NCI-H1105 (cell line): ENCODE measurements around the gene SMIM27.

ENCODE experiments used
- DNase-seq: peaks from one replicate; lab custom pipeline; 2025; lab: John Stamatoyannopoulos, UW

SMIM27 gene

GRCh38 chr9:32554591-32554990 lies 2.5 kb downstream of the SMIM27 start:
- no peak for DNase-seq

GRCh38 chr9:32558408-32558934 lies 6.3 kb downstream of the SMIM27 start:
- no peak for DNase-seq

GRCh38 chr9:32565967-32566366 lies 13.8 kb downstream of the SMIM27 start:
- DNase-seq = no peak

GRCh38 chr9:32566770-32567169 lies 14.6 kb downstream of the SMIM27 start:
- no peak for DNase-seq

GRCh38 chr9:32570262-32570661 lies 18.1 kb downstream of the SMIM27 start:
- DNase-seq = no peak

GRCh38 chr9:32571969-32572899 lies 20.1 kb downstream of the SMIM27 start:
- DNase-seq = peak; percentile 68

- peak; percentile 94 for DNase-seq
Measured at GRCh38 chr9:32572900-32573523, 20.9 kb downstream of the SMIM27 start, which contains the start of gene NDUFB6. Gene NDUFB6 (minus strand): TSS chr9:32573159. CDS start chr9:32573060, 99 bp downstream.

GRCh38 chr9:32573821-32574220 lies 21.7 kb downstream of the SMIM27 start:
- DNase-seq = no peak

GRCh38 chr9:32574858-32575257 lies 22.7 kb downstream of the SMIM27 start:
- no peak for DNase-seq

GRCh38 chr9:32577316-32577715 lies 25.2 kb downstream of the SMIM27 start:
- DNase-seq = no peak

GRCh38 chr9:32578976-32579375 lies 26.8 kb downstream of the SMIM27 start:
- DNase-seq = no peak

GRCh38 chr9:32579706-32580331 lies 27.7 kb downstream of the SMIM27 start:
- DNase-seq = peak; percentile 46

GRCh38 chr9:32580631-32581300 lies 28.6 kb downstream of the SMIM27 start:
- no peak for DNase-seq

GRCh38 chr9:32581512-32582143 lies 29.5 kb downstream of the SMIM27 start:
- DNase-seq = peak; percentile 43

- DNase-seq = no peak
Measured at GRCh38 chr9:32584784-32585183, 32.7 kb downstream of the SMIM27 start.

GRCh38 chr9:32587901-32588300 lies 35.8 kb downstream of the SMIM27 start:
- no peak for DNase-seq

GRCh38 chr9:32589083-32589723 lies 37.1 kb downstream of the SMIM27 start:
- no peak for DNase-seq

GRCh38 chr9:32590476-32590875 lies 38.3 kb downstream of the SMIM27 start:
- no peak for DNase-seq

- DNase-seq = no peak
Measured at GRCh38 chr9:32590898-32591297, 38.8 kb downstream of the SMIM27 start.

GRCh38 chr9:32596096-32596865 lies 44.2 kb downstream of the SMIM27 start:
- DNase-seq = no peak
